NB4 (cell line): ENCODE data around the gene PMPCA.

Experiments
- DNase-seq: peaks from one replicate; pipeline ENCODE4 v3.0.0; 2010; ENCODE audit warnings: low read depth
- H3K4me3 ChIP-seq: one replicate; pipeline ENCODE4 v1.5.1; 2011; ENCODE audit warnings: mild to moderate bottlenecking, low read depth, low read length, moderate library complexity
- CTCF ChIP-seq: IDR thresholded peaks from one replicate; pipeline ENCODE4 v1.5.1; 2012; ENCODE audit warnings: low read depth, low read length
- MAX ChIP-seq: IDR thresholded peaks from 2 replicates; pipeline ENCODE4 v1.6.1; 2011; ENCODE audit warnings: low read depth, low read length
- MYC ChIP-seq: IDR thresholded peaks from 2 replicates; pipeline ENCODE4 v1.6.1; 2011; ENCODE audit warnings: low read depth, low read length
- POLR2A ChIP-seq: IDR thresholded peaks from 2 replicates; pipeline ENCODE4 v1.6.1; 2011; ENCODE audit warnings: mild to moderate bottlenecking; ENCODE audit not compliant: insufficient read length; ENCODE audit errors: extremely low read depth

The PMPCA gene

GRCh38 chr9:136410500-136411287 lies at the start of gene PMPCA, which contains the start of gene ENTR1:
PMPCA (plus strand) TSS chr9:136410658; CDS start chr9:136410669, 11 bp downstream.
ENTR1 (minus strand) TSS chr9:136410614; CDS start chr9:136410397, 217 bp downstream.
- peak within 1 kb of the TSS; percentile 86 for H3K4me3 ChIP-seq
- TF ChIP-seq POLR2A (peak; percentile 92), MAX (peak; percentile 83), CTCF (no peak), MYC (peak; percentile 96)
- peak; percentile 93 for DNase-seq

GRCh38 chr9:136361047-136361753 lies 49.3 kb upstream of the PMPCA start:
- no peak overlapping the region for H3K4me3 ChIP-seq
- TF ChIP-seq CTCF = no peak
- TF ChIP-seq MAX = no peak
- no peak for TF ChIP-seq POLR2A
- no peak for TF ChIP-seq MYC
- DNase-seq = no peak

- DNase-seq = no peak
- H3K4me3 ChIP-seq = no peak overlapping the region
- no peak for TF ChIP-seq POLR2A
- TF ChIP-seq MYC = no peak
- no peak for TF ChIP-seq MAX
- no peak for TF ChIP-seq CTCF
These were observed 48.6 kb upstream of the PMPCA start for GRCh38 chr9:136361754-136362449.

GRCh38 chr9:136362450-136362784 lies 48.0 kb upstream of the PMPCA start:
- H3K4me3 ChIP-seq = peak overlapping the region; percentile 9
- TF ChIP-seq MAX (no peak), POLR2A (no peak), CTCF (no peak), MYC (no peak)
- DNase-seq = no peak

GRCh38 chr9:136363106-136363948 lies 47.1 kb upstream of the PMPCA start, which contains the start of gene DNLZ:
DNLZ (minus strand) TSS chr9:136363744; CDS start chr9:136363714, 30 bp downstream.
- DNase-seq = peak; percentile 94
- TF ChIP-seq MYC (peak; percentile 99), CTCF (peak; percentile 62), POLR2A (peak; percentile 63), MAX (peak; percentile 97)
- peak within 1 kb of the TSS; percentile 48 for H3K4me3 ChIP-seq
